Smooth muscle cell (in vitro differentiated cells): ENCODE results near the gene FOXP1. TPM values are rescaled to one million over a fixed set of nuclear protein-coding genes. Genes with fewer than 3 reads are reported as not detected.

Source experiments
- DNase-seq: peaks from one replicate; lab custom pipeline; 2025; ENCODE audit not compliant: unreplicated experiment; lab: John Stamatoyannopoulos, UW
- H2AFZ ChIP-seq: fragments of 200-600 bp; sonication (generic); 2 replicates; pipeline ENCODE4 v1.6.0; 2016; ENCODE audit warnings: antibody characterized with exemption, low read depth, mild to moderate bottlenecking
- H3F3A ChIP-seq: fragments of 200-600 bp; sonication (generic); 2 replicates; pipeline ENCODE4 v1.6.0; 2017; ENCODE audit warnings: antibody characterized with exemption, low read depth
- H3K27ac ChIP-seq: fragments of 200-600 bp; sonication (generic); 2 replicates; pipeline ENCODE4 v1.5.1; 2016; ENCODE audit warnings: low read depth, mild to moderate bottlenecking
- H3K27me3 ChIP-seq: fragments of 200-600 bp; sonication (generic); 2 replicates; pipeline ENCODE4 v1.6.1; 2016; ENCODE audit warnings: low read depth, mild to moderate bottlenecking
- H3K36me3 ChIP-seq: fragments of 200-600 bp; sonication (generic); 2 replicates; pipeline ENCODE4 v1.5.1; 2016; ENCODE audit warnings: low read depth
- H3K4me1 ChIP-seq: fragments of 200-600 bp; sonication (generic); 2 replicates; pipeline ENCODE4 v1.5.1; 2016; ENCODE audit warnings: low read depth
- H3K4me2 ChIP-seq: fragments of 200-600 bp; sonication (generic); 2 replicates; pipeline ENCODE4 v1.6.0; 2016; ENCODE audit warnings: mild to moderate bottlenecking
- H3K4me3 ChIP-seq: fragments of 200-600 bp; sonication (generic); 2 replicates; pipeline ENCODE4 v1.5.1; 2016; ENCODE audit warnings: mild to moderate bottlenecking
- H3K79me2 ChIP-seq: fragments of 200-600 bp; sonication (generic); 2 replicates; pipeline ENCODE4 v1.6.0; 2016; ENCODE audit warnings: low read depth, mild to moderate bottlenecking
- H3K9ac ChIP-seq: fragments of 200-600 bp; sonication (generic); 2 replicates; pipeline ENCODE4 v1.6.0; 2016; ENCODE audit warnings: low read depth
- H3K9me3 ChIP-seq: fragments of 200-600 bp; sonication (generic); replicated peaks from 2 replicates; pipeline ENCODE4 v1.5.1; 2016; ENCODE audit warnings: low read depth
- H4K20me1 ChIP-seq: fragments of 200-600 bp; sonication (generic); 2 replicates; pipeline ENCODE4 v1.6.0; 2016; ENCODE audit warnings: low read depth
- WGBS: methylation state at CpG from one replicate; pipeline ENCODE4 v1.1.7; 2016; ENCODE audit warnings: low lambda C conversion rate; 5-methylcytosine and 5-hydroxymethylcytosine counted together
- polyA plus RNA-seq: library from polyadenylated mRNA; unstranded; fragments of >200 nt; fragmentation: Nextera tagmentation; extraction: Ambion mirVana; gene quantifications from 2 replicates; pipeline ENCODE4 v1.2.1, GENCODE V29; 2016
- total RNA-seq: library from RNA; depleted of rRNA; stranded (reverse); fragments of >200 nt; gene quantifications from 2 replicates; pipeline ENCODE4 v1.2.3, GENCODE V29; 2014
- TF ChIP-seq, protein P1 (sequence below): fragments of 200-600 bp; sonication (generic); IDR thresholded peaks from 2 replicates; pipeline ENCODE4 v1.5.1; 2017; ENCODE audit warnings: borderline replicate concordance, mild to moderate bottlenecking, antibody characterized with exemption; ENCODE audit not compliant: insufficient read depth, poor library complexity, severe bottlenecking

Gene FOXP1
- total and polyA plus RNA-seq, 2 experiments from 2014 or later, result 40.9 to 68.0 TPM

DNA sequence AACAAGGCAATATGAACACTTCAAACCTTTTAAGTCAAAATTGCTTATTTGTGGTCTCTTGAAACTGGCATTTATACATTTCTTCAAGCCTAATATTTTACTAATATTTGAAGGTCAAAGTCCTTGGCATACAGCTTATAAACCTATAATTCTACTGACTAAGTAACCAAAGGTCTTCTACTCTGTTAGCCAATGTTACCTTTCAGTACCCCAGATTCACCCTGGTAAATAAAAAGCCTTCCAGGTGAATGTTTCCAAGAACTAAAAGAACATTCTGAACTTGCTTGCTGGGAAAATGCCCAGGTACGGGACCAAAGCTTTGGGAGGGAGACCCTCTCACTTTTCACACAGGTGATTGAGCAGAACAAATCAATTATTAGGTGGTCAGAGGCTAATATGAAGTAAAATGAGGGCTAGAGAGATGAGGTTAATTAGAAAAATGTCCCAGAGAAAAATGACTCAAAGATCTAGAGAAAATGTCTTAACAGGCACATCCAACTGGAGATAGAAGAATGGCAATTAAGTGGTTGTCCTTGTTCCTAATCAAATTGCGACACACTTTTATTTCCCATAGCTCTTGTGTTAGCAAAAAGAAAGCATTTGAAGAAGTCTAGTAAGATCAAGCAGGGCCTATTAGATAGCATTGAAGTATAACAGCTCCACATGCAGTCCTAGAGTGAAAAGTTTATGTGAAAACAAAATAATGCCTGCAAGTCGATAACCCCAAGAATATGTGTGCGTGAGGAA, 232.0 kb downstream of the FOXP1 start:
- Histone ChIP-seq H3K79me2 (no peaks in the 10 kb centered on the region), H3K4me3 (no peak overlapping the region), H3K36me3 (no peaks in the 10 kb centered on the region), H3K4me2 (no peak overlapping the region), H3K27me3 (no peaks in the 10 kb centered on the region), H2AFZ (no peak overlapping the region), H3K4me1 (no peaks in the 10 kb centered on the region), H4K20me1 (peaks cover 11% of the 10 kb centered on the region), H3K27ac (no peak overlapping the region), H3F3A (no peaks in the 10 kb centered on the region), H3K9ac (no peak overlapping the region), H3K9me3 (no peaks in the 10 kb centered on the region)
- WGBS, result over 99% methylated on average over 4 of the region's 4 CpGs
- TF ChIP-seq, protein P1, sequence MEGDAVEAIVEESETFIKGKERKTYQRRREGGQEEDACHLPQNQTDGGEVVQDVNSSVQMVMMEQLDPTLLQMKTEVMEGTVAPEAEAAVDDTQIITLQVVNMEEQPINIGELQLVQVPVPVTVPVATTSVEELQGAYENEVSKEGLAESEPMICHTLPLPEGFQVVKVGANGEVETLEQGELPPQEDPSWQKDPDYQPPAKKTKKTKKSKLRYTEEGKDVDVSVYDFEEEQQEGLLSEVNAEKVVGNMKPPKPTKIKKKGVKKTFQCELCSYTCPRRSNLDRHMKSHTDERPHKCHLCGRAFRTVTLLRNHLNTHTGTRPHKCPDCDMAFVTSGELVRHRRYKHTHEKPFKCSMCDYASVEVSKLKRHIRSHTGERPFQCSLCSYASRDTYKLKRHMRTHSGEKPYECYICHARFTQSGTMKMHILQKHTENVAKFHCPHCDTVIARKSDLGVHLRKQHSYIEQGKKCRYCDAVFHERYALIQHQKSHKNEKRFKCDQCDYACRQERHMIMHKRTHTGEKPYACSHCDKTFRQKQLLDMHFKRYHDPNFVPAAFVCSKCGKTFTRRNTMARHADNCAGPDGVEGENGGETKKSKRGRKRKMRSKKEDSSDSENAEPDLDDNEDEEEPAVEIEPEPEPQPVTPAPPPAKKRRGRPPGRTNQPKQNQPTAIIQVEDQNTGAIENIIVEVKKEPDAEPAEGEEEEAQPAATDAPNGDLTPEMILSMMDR, result no peak
- DNase-seq, result no peak

DNA sequence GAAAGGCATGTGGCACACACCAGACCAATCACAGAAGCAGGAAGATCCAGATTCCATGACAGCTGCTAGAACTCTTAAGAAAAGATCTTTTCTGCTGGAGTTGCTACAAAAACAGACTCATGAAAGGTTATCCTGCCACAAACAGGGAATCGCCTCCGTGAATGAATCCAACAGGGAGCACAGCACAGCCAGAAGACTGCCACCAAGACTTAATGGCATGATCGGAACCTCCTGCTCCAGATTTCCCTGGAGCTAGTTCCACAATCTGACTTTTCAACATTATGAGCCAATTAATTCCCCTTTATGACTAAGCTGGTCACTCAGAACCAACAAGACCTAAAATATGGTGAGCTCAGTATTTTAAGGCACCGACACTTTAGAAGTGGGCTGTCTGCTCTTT, 232.5 kb downstream of the FOXP1 start:
- TF ChIP-seq, protein P1, result no peak
- WGBS, result 96% methylated on average over 4 of the region's 4 CpGs

DNA sequence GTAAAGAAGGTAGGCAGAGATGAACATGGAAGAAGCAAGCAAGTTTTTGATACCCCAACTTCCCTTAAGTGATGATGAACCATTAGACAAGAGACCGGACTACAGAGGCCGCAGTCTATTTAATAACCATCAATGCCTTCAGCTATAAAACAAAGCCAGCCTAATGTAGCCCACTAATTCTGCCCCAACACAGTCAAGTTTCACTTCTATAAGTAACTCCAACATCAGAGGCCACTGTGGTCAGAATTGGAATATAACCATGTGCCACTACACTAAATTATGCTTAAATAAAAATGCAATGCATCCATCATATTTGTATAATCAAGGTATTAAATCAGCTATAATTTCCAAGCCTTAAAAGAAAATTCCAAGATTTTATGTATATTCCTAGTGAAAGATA, 234.7 kb downstream of the FOXP1 start:
- 98% methylated on average over 2 of the region's 2 CpGs for WGBS
- H3K4me1 ChIP-seq, result no peaks in the 10 kb centered on the region
- no peak overlapping the region for H3K9ac ChIP-seq
- no peak overlapping the region for H3K4me3 ChIP-seq
- H4K20me1 ChIP-seq, result peaks cover 5% of the 10 kb centered on the region
- no peak overlapping the region for H2AFZ ChIP-seq
- DNase-seq, result no peak
- H3K36me3 ChIP-seq, result no peaks in the 10 kb centered on the region
- no peaks in the 10 kb centered on the region for H3F3A ChIP-seq
- no peaks in the 10 kb centered on the region for H3K27me3 ChIP-seq
- H3K27ac ChIP-seq, result no peak overlapping the region
- TF ChIP-seq, protein P1, result no peak
- H3K9me3 ChIP-seq, result no peaks in the 10 kb centered on the region
- H3K4me2 ChIP-seq, result no peak overlapping the region
- H3K79me2 ChIP-seq, result no peaks in the 10 kb centered on the region

More for the DNA sequence above, 232.5 kb downstream of the FOXP1 start:
- no peaks in the 10 kb centered on the region for H3K9me3 ChIP-seq
- H3K4me1 ChIP-seq, result no peaks in the 10 kb centered on the region
- H2AFZ ChIP-seq, result no peak overlapping the region
- DNase-seq, result no peak
- no peak overlapping the region for H3K9ac ChIP-seq
- H4K20me1 ChIP-seq, result peaks cover 11% of the 10 kb centered on the region
- H3K4me3 ChIP-seq, result no peak overlapping the region
- H3K79me2 ChIP-seq, result no peaks in the 10 kb centered on the region
- H3K4me2 ChIP-seq, result no peak overlapping the region
- H3K36me3 ChIP-seq, result no peaks in the 10 kb centered on the region
- no peaks in the 10 kb centered on the region for H3F3A ChIP-seq
- no peak overlapping the region for H3K27ac ChIP-seq
- no peaks in the 10 kb centered on the region for H3K27me3 ChIP-seq
